Epithelial cell of proximal tubule (primary cell): Measurements from ENCODE around the gene KCNN4. TPM values are rescaled to one million over a fixed set of nuclear protein-coding genes. Genes with fewer than 3 reads are reported as not detected.

ENCODE experiments used
- DNase-seq: peaks from one replicate; pipeline ENCODE4 v3.0.0-alpha.2; 2011; ENCODE audit warnings: low read depth
- H3K4me3 ChIP-seq: 2 replicates; pipeline ENCODE4 v1.5.1; 2011; ENCODE audit warnings: low read depth, mild to moderate bottlenecking, low read length
- CTCF ChIP-seq: conservative IDR thresholded peaks from 2 replicates; pipeline ENCODE4 v1.5.1; 2012; ENCODE audit warnings: low read depth, mild to moderate bottlenecking, low read length
- total RNA-seq: library from RNA; depleted of rRNA; stranded (reverse); fragments of >200 nt; gene quantifications from 2 replicates; pipeline ENCODE4 v1.2.3, GENCODE V29; 2015

Gene KCNN4
- total RNA-seq, 1 donor from 2014 or later = 11.6 TPM

GRCh38 chr19:43735013-43735412 is 45.8 kb downstream of the KCNN4 start:
- TF ChIP-seq CTCF = no peak
- no peak overlapping the region for H3K4me3 ChIP-seq

GRCh38 chr19:43731846-43732245 is 48.9 kb downstream of the KCNN4 start:
- no peak for TF ChIP-seq CTCF
- DNase-seq = no peak
- no peak overlapping the region for H3K4me3 ChIP-seq

More at GRCh38 chr19:43735013-43735412, 45.8 kb downstream of the KCNN4 start:
- no peak for DNase-seq

- no peak for TF ChIP-seq CTCF
- no peak overlapping the region for H3K4me3 ChIP-seq
- DNase-seq = no peak
Observed at GRCh38 chr19:43731346-43731745, 49.4 kb downstream of the KCNN4 start.

- no peak for DNase-seq
- no peak for TF ChIP-seq CTCF
- H3K4me3 ChIP-seq = no peak overlapping the region
Observed at GRCh38 chr19:43729919-43730318, 50.9 kb downstream of the KCNN4 start.

GRCh38 chr19:43727593-43727853 is 53.2 kb downstream of the KCNN4 start:
- TF ChIP-seq CTCF = no peak
- no peak overlapping the region for H3K4me3 ChIP-seq

GRCh38 chr19:43726736-43727592 is 53.8 kb downstream of the KCNN4 start:
- H3K4me3 ChIP-seq = no peak overlapping the region
- no peak for DNase-seq
- TF ChIP-seq CTCF = no peak

More at GRCh38 chr19:43727593-43727853, 53.2 kb downstream of the KCNN4 start:
- DNase-seq = no peak

GRCh38 chr19:43725468-43725867 is 55.3 kb downstream of the KCNN4 start:
- no peak for TF ChIP-seq CTCF
- DNase-seq = no peak
- no peak overlapping the region for H3K4me3 ChIP-seq
